OCI-M1 (cell line): ENCODE results near the gene SKIC2.

Experiments used
- DNase-seq: peaks from one replicate; lab custom pipeline; 2025; lab: John Stamatoyannopoulos, UW

The SKIC2 gene

GRCh38 chr6:31945507-31946369 lies 13.2 kb upstream of the SKIC2 start, which contains the start of gene CFB:
TSS of gene CFB (plus strand) at chr6:31946095. CDS start at chr6:31946222, 127 bp downstream.
- DNase-seq, result peak; percentile 52

GRCh38 chr6:31946370-31946885 lies 12.5 kb upstream of the SKIC2 start:
- no peak for DNase-seq

- no peak for DNase-seq
Measured at GRCh38 chr6:31947070-31947675, 11.8 kb upstream of the SKIC2 start.

- DNase-seq, result no peak
Measured at GRCh38 chr6:31947864-31948263, 11.1 kb upstream of the SKIC2 start.

DNA sequence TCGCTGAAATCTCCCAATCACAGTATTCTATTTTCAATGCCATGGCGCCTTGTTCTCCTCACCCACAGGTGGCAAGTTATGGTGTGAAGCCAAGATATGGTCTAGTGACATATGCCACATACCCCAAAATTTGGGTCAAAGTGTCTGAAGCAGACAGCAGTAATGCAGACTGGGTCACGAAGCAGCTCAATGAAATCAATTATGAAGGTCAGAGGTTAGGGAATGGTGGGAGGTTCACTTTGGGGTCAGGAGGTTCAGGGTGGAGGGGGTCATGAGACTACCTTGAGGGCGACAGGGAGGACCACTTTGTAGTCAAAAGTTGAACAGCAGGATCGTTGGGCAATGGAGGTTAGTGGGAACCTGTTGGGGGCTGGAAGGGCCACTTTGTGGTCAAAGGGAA lies 10.7 kb upstream of the SKIC2 start:
- no peak for DNase-seq

DNA sequence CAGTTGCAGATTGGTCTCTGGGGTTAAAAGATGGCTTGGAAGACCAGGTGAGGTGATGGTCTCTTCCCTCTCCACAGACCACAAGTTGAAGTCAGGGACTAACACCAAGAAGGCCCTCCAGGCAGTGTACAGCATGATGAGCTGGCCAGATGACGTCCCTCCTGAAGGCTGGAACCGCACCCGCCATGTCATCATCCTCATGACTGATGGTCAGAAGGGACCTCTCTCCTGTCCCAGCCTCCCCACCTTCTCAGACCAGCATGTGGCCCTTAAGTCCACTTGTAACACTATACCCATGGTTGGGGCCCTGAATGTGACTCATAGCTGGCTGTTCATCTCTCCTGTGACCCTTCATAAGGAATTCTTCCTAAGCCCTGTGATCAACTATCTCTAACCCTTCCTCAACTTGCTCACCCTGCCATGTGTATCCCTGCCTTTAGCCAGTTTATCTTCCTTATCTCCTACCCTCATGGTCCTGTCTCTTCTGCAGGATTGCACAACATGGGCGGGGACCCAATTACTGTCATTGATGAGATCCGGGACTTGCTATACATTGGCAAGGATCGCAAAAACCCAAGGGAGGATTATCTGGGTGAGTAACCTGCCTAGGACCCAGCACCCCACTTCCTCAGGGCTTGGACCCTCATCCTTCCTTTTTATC lies 10.1 kb upstream of the SKIC2 start:
- peak; percentile 59 for DNase-seq

DNA sequence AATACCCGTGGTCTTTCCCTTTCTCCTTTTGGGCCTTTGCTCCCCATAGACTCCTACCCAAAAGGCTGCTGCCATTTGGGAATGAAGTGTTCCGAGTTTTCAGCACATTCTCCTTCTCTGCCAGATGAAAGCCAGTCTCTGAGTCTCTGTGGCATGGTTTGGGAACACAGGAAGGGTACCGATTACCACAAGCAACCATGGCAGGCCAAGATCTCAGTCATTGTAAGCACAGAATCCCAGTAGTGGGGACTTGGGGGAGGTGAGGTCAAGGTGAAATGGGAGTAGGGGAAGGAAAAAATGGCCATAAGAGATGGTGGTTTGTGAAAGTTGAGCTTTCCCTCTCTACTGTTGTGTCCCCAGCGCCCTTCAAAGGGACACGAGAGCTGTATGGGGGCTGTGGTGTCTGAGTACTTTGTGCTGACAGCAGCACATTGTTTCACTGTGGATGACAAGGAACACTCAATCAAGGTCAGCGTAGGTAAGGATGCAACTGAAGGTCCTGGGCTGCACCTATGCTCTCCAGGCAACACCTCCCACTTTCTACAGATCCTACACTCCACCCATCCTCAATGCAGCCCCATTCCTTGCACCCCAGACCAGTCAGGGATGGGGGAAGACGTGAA lies 8.9 kb upstream of the SKIC2 start:
- no peak for DNase-seq

GRCh38 chr6:31952140-31952805 lies 6.7 kb upstream of the SKIC2 start:
- peak; percentile 81 for DNase-seq

DNA sequence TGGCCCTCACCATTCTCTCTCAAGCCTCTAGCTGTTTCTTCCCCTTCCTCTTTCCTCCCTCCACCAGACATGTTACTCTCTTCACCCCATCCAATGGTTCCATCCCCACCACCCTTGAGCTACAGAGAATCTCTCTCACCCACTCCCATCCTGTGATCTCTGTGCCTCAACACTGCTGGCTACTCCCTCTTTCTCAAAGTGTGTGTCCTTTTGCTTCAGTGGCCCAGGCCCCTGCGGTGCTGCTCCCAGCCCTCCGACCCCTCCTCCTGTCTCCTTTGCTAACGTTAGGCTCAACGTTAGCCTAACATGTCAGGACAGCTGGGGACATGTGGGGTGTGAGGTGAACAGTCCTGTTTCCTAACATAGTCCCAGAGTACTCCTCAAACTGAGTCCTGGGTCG lies 6.1 kb upstream of the SKIC2 start:
- no peak for DNase-seq

DNA sequence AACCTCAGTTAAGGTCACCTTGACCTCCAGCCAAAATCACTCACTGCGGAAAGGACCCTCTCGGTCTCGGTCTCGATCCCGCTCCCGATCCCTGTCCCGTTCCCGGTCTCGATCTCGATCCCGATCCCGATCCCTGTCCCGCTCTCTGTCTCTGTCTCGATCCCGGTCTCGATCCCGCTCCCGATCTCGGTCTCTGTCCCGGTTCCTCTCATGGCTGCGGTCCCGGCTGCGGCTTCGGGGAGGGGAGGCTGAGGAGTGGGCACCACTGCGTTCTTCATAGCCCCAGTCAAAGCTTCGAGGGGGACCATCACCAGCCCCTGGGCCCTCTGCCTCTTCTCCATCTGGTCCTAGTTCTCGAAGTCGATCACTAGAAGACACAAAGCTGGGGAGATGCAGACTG lies 4.5 kb upstream of the SKIC2 start:
- DNase-seq, result no peak

DNA sequence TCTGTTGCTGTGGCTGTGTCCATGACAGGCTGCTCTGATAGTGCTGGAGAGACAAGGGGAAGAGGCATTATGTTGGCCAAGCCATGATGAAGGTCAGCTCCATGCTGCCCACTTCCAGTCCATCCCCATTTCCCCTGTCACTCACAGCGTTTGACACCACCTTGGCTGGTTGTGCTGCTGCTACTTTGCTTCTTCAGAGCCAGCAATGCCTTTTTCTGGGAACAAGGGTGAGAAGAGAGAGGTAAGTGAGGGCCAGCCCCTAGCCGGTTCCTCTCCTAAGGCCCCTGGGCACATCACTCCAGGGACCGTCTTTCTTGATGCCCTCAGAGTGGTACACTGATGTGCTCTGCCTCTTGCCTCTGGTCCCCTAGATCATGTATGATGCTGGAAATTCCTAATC lies 2.2 kb upstream of the SKIC2 start:
- no peak for DNase-seq

- DNase-seq, result no peak
Measured at GRCh38 chr6:31958412-31958740, 599 bp upstream of the SKIC2 start.

- no peak for DNase-seq
Measured at GRCh38 chr6:31961616-31962015, 2.6 kb downstream of the SKIC2 start.

GRCh38 chr6:31963921-31964320 lies 4.9 kb downstream of the SKIC2 start:
- DNase-seq, result no peak

DNA sequence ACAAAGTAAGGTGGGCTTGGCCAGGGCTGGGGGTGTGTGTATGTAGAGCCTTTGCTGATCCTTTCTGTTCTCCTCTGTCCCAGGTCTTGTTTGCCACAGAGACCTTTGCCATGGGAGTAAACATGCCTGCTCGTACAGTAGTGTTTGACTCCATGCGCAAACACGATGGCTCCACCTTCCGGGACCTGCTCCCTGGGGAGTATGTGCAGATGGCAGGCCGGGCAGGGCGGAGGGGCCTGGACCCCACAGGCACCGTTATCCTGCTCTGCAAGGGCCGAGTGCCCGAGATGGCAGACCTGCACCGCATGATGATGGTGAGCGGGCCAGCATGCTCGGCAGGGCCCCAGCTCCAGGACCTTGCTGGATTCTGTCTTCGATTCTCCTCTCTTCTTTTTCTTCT lies 6.7 kb downstream of the SKIC2 start:
- no peak for DNase-seq

DNA sequence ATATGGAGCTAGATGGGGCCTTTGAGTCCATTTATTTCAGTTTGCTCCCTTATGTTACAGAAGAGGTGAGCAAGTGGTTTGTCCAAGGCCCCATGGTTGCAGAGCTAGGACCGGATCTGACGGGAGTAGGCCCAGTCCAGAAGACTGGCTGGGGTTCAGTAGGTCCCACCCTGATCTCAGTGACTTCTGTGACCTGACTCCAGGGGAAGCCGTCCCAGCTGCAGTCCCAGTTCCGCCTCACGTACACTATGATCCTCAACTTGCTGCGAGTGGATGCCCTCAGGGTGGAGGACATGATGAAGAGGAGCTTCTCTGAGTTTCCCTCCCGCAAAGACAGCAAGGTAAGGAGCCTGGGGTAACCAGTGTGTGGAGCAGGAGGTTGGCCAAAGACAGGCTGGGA lies 7.5 kb downstream of the SKIC2 start:
- DNase-seq, result no peak

DNA sequence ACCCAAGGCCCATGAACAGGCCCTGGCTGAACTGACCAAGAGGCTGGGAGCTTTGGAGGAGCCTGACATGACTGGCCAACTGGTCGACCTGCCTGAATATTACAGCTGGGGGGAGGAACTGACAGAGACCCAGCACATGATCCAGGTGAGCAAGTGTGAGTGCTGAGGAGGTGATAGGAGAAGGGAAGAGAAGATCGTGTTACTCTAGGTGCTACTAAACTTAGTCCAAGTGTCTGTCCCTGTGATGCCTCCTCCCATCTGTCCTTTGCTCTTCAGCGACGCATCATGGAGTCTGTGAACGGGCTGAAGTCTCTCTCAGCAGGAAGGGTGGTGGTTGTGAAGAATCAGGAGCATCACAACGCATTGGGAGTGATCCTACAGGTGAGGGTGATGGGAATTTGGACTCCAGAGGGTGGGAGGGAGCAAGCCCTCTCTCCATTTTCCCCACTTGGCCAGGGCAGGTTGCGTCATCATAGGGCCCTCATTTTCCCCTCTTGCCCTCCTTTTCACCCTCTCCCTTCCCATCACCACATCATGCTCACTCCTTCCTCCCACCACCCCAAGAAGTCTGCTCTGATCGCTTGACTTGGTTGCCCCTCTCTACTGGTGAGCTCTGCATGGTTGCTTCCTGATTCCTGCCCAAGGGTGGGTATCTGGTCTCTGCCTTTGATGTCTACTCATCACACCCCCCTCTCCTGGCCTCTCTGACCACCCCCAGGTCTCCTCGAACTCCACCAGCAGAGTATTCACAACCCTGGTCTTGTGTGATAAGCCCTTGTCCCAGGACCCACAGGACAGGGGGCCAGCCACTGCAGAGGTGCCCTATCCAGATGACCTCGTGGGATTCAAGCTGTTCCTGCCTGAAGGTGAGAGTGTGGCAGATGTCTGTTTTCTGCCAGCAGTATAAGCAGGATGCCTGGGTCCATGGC lies 8.3 kb downstream of the SKIC2 start:
- no peak for DNase-seq

GRCh38 chr6:31967926-31968320 lies 8.9 kb downstream of the SKIC2 start:
- DNase-seq, result no peak

DNA sequence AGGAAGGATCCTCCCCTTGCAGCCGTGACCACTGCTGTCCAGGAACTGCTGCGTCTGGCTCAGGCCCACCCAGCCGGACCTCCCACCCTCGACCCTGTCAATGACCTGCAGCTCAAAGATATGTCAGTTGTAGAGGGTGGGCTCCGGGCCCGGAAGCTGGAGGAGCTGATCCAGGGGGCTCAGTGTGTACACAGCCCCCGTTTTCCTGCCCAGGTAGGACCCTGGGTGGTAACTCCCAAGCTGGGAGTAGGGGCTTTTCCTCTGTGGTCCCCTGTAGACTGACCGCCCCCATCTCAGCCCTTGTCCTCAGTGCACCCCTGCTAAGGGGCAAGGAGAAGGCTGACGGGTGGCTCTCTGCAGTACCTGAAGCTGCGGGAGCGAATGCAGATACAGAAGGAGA lies 9.4 kb downstream of the SKIC2 start:
- DNase-seq, result no peak

DNA sequence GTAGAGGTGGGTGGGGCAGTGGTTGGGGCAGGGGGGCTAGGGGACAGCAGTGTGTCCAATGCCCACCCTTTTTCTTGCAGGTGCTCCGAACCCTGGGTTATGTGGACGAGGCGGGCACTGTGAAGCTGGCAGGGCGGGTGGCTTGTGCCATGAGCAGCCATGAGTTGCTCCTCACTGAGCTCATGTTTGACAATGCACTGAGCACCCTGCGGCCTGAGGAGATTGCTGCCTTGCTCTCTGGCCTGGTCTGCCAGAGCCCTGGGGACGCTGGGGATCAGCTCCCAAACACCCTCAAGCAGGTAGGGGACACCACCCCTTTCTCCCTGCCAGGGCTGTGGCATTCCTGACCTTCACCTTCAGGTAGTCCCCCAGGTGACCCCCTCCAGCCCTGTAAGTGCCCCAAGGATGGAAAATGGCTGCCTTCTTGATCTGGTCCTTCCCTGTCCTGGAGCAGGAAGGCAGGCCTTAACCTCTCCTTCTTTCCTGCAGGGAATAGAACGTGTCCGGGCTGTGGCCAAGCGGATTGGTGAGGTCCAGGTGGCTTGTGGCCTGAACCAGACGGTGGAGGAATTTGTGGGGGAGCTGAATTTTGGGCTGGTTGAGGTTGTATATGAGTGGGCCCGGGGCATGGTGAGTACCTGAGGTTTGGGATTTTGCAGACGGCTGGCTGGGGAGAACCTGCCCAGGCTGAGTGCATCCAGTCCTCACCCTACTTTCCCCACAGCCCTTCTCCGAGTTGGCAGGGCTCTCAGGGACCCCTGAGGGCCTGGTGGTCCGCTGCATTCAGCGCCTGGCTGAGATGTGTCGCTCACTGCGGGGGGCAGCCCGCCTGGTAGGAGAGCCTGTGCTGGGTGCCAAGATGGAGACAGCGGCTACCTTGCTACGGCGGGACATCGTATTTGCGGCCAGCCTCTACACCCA lies 10.1 kb downstream of the SKIC2 start:
- DNase-seq, result no peak
